NCI-H2196 (cell line): ENCODE results near the gene KIF26B.
"Not testable (repeated sequence)": the region's sequence is repeated elsewhere in the genome, so short reads cannot be mapped to it uniquely, and the experiment has no call there.

Experiments used
- DNase-seq: peaks from one replicate; lab custom pipeline; 2025; ENCODE audit not compliant: unreplicated experiment; lab: John Stamatoyannopoulos, UW

The KIF26B gene

DNA sequence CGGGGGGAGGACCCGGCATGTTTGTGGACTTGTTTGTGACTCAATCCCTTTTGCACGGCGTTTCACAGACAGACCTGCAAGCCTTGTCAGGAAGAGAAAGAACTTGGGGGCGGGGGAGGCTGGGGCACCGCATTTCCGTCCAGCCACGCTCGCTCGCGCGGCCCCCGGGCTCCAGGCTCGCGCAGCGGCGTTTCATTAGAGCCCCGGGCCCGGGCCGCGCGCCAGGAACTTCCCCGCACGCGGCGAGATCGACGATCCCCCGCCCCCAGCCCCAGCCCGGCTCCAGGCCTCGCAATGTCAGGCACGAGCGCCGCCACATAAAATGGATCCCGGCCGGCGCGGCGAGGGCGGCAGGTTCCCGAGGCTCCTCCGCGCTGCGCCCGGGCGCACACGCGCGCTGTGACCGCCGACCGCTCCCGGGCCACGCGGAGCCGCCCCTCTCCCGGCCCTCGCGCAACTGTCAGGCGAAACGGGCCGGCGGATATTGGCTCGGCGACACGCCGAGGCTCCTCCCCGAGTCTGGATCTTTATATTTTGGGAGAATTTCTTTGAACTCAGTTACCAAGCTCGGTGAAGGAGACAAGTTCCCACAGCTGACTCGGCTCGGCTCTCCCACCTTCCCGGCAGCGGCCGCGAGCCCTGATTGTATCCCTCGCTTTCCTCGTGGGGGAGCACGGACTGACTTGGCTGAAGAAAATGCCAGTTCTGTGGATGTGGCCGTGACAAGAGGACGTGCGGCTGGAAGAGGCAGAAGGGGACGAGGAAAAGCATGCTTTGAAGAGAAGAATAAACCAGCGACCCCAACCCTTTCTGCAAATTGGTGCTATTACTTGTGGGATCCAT lies at the start of gene KIF26B:
KIF26B (plus strand) TSS at position 557 of the 843 bp plus-strand sequence. CDS start 440 bp downstream, outside the sequence.
- DNase-seq: no peak

DNA sequence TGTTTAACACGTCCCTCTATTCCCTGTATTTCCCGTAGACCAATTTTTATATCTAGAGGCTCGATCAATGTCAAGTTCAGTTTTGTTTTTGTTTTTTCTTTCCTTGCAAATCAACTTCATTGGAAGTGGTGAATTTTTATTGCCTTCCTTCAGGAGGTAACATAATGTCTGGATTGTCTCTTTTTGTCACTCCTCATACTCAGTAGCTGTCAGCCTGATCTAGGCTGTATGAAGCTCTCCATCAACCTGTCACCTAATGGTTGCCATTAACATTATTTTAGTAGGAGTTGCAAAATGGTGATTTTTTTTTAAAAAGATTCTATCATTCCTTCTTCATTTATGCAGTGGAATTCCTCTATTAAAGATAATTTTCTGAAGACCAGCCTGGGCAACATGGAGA lies 49.7 kb upstream of the KIF26B start:
- DNase-seq: no peak

DNA sequence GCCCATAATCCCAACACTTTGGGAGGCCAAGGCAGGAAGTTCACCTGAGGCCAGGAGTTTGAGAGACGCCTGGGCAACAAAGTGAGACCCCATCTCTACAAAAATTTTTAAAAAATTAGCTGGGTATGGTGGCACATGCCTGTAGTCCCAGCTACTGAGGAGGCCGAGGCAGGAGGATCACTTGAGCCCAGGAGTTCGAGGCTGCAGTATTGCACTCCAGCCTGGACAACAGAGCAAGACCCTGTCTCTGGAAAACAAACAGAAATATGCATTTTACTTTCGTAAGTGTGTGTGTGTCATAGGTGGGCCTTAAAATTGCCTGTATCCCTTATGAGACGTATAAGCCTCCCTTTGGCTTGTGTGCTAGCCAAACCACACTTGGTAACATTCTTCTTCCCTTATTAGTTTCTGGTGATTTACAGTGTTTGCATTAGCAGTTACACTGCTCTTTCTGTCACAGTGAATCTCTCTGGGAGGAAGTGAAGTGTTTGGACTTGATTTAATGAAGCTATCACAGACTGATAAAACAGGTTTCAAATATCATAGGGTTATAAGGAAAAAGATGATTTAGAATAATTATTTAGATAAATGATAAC lies 48.9 kb upstream of the KIF26B start:
- DNase-seq: no peak

DNA sequence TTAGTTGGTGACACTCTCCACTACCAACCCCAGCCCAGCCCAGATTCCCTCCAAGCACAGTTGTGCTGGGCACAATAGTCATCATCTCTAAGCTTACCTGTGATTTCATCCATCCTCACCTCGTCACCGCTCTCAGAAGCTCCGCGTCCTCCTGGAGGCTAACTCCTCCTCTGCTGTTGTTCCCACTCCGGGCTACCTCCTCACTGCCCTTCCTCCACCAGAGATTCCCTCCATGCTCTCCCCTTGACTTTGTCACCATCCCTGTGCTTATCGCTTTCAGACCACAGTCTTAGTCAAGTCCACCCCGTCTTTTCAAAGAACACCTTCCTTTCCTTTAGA lies 47.0 kb upstream of the KIF26B start:
- no peak for DNase-seq

DNA sequence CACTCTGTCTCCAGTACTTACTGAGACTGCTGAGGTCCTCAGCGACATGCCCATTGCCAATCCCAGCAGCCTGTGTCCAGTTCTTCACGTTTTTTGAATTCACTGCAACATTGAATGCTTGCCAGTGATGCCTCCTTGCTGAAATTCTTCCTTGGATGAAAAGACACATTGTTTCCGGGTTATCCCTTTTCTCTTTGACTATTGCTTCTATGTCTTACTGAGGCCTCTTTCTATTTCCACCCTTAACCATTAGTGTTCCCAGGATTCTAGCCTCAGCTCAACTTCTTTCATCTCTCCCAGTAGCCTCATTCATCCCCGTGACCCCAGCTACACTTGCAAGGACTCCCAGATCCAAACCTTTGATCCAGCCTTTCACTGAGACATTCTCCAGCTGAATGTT lies 46.5 kb upstream of the KIF26B start:
- DNase-seq: no peak

DNA sequence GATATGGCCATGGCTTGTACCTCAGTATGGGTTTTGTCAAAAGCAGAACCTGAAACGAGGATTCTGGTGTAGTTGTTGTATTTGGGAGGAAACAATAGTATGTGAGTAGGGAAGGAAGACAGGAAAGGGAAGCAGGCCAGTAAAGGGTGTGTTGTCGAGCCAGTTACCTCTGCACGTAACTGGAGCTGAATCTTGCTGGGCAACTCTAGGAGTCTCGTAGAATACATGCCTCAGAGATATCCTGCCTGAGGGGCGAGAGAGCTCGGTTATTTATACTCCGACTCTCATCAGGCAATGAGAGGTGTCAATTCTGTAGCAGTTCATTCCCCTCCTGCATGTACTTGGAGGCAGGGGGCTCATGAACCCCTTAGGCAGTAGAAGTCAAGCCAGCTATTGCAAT lies 45.9 kb upstream of the KIF26B start:
- DNase-seq: no peak

DNA sequence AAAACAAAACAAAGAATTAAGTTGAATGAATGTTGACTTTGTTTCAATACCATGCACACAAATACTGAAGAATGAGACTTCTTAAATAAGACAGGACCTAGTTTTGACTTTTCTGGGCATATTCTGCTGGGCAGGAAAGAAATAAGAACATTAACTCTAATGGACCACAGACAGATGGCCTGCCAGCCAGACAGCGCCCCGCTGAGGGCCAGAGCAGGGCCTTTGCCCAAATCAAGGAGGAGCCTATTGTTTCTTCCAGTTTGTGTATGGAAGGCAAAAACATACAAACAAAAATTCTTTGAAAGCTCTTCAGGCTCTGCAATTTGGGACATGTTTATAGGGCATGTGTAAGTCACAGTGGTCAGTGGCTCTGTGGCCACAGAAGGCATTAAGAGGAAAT lies 44.4 kb upstream of the KIF26B start:
- DNase-seq: no peak

DNA sequence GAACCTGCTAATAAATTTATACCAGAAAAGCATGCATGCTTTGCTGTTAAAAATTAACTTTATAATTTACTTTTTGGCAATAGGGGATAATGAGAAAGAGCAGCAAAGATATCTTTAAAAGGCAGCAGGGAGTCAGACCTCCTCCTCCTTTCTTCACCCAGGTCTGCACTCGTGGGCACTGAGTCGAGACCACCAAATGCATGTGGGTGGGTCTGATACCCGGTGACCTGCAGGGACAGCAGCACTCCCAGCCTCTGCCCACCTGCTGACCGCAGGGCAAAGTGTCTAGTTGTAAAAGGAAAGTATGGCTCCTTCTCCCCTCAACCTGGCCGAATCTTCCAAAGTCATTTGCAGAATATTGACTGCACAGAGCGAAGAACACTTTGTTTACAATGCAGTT lies 43.7 kb upstream of the KIF26B start:
- no peak for DNase-seq

DNA sequence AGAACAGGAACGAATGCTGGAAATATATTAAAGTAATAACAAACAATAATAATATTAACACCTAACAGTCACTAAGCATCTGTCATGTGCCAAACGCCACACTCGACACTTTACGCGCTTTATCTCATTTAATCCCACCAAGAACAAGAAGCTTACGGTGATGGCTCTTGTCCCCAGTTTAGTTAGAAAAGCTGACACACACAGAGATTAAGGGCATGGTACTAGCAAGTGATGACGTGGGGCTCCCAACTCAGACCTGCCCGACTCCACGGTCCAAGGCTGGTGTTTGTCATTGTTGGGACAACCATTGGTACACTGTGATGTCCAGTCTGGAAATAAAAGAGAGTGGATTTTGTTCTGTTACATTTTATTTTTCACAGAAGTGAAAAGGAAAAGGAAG lies 41.1 kb upstream of the KIF26B start:
- DNase-seq: no peak

DNA sequence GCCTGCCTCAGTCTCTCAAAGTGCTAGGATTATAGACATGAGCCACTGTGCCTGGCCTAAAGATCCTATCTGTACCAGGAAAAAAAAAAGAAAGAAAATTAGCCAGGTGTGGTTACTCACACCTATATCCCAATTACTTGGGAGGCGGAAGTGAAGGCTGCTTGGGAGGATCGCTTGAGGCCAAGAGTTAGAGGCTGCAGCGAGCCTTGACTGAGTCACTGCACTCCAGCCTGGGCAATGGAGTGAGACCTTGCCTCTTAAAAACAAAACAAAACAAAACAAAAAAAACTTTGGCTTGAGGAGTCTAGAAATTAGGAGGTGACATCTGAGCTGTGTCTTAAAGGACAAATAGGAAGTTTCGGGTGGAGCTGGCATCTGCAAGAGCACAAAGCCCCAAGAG lies 38.7 kb upstream of the KIF26B start:
- no peak for DNase-seq

DNA sequence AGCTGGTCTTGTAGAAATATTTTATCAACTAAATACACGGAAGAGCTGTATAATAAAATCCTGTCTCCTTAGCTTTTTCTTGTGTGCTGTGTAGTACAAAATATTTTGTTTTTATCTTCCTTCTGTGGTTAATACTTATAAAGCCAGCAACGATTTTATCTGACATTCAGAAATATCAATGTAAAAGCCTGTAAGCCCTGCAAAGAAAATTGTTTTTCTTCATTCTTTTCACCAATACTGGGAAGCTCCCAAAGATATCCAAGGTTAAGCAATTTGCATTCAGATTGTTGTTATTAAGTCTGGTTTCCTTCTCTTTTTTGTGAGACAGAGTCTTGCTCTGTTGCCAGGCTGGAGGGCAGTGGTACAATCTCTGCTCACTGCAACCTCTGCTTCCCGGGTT lies 38.0 kb upstream of the KIF26B start:
- no peak for DNase-seq

DNA sequence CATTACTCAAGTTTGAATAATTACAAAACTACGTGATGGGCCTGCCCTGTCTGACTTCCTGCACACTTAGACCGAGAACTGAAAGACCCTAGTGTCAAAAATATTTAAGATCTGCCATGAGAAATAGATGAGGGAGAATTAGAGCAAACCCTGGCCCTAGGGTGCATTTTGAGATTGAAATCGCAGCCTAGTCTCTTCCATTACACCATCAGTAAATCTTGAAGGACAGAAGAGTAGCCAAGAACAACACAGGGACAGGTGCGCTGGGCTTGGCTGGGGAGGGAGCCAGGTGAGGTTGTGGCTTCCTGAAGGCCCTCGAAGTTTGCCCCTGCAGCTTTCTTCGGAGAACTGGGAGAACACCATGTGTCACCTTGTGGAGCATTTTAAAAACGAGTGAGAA lies 36.7 kb upstream of the KIF26B start:
- DNase-seq: no peak

DNA sequence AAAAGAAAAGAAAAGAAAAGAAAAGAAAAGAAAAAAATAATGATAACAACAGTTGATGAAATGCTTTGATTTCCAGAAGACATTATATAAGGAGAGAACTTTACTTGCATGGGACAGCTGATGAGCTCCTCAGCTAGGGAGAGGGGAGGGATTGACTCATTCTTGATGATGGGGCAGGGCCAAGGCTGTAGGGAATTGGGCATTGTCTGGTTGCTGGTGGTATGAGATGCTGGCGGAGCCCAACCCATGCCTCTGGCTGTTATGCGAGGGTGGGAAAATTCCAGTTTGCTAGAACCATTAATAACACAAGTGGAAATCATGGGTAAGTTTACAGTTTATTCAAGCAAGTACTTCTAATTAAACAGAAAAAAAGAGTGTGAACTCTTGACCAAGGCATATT lies 36.0 kb upstream of the KIF26B start:
- no peak for DNase-seq

DNA sequence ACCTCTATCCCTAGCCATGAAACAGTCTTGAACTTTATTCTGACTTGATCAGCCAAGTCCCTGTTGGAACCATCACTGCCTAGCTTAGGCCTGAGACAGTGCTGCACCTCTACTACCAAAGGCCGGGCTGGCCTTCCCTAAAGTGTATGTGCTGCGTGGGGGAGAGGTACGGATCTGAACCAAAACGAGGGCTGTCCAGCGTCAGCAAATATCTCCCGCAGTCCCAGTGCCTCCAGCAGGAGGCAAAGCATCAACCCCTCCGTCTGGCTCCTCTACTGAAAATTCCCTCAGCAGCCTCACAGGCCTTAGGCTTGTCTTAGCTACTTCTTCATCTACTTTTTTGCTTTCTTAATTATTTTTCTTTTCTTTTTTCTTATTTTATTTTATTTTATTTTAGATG lies 33.3 kb upstream of the KIF26B start:
- no peak for DNase-seq

DNA sequence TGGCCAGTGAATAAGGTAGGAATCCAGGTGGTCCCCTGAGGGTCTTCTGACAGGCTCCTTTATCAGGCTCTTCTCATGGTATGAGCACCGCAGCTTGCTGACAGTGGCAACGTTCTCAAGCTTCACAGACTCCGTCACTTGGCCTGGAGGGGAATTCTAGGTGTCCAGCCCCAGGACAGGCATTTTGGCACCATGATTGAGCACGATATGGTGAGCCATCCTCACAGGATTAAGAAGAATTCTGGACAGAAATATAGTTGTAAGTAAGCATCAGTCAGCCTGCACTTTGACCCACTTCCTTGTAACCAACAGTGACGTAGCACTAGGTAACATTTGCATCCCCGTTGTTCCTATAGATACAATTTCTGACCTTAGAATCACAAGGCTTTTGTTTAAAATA lies 30.5 kb upstream of the KIF26B start:
- no peak for DNase-seq

DNA sequence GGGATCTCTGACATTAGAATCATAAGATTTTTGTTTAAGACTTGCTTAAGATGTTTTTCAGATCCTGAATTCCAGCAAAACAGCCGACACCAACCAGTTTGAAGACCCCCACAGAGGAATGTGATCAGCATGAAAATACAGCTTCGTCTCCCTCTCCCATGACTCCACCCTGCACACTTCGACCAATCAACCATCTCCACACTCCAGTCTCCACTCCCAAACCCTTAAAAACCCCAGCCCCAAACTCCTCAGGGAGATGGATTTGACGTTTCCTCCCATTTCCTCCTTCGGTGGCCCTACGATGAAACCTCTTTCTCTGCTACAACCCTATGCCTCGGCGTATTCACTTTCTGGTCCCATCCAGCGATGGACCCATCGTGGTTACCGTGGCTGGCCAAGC lies 30.1 kb upstream of the KIF26B start:
- DNase-seq: no peak

DNA sequence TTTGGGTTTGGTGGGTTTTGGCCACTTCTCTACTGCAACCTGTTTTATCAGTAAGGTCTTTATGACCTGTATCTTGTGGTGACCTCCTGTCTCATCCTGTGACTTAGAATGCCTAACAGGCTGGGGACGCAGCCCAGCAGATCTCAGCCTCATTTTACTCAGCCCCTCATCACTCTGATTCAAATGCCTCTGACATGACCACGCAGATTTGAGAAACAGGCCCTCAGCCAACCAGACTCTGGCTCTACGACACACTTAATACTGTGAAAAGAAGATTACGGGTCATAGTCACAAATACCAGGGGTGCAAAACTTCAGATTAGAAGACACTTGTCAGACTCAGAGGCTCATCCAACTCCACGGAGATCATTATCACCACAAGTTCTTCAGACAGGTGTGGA lies 28.3 kb upstream of the KIF26B start:
- no peak for DNase-seq

DNA sequence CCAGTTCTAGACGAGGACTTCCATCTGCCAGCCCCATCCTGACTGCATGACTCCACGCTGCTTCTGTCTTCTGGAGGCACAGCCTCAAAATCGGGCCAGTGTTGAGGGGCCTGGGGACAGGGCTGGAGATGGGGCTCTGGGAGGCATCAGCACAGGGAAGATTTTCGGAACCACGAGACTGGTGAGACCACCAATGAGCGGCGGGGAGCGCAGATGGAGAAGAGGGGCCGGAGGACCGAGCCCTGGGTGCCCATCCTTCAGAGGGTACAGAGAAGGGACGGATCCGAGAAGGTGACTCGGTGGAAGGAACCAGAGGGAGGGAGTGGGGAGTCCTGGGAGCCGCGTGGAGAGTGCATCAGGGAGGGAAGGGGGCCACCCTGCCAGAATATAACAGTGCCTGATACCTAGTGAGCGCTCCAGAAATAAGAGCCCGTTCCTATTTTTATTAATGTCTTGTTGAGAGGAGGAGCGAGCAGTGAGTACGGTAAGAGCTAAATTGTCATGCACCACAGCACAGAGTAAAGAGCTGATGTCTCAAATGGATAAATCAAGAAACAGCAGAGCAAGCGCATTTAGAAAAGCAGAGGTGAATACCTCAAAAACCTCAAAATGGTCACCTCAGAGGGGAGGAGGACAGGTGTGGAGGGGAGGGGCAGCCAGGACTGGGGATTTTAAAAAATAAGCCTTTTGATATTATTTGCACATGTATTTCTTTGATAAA lies 26.2 kb upstream of the KIF26B start:
- DNase-seq: no peak

DNA sequence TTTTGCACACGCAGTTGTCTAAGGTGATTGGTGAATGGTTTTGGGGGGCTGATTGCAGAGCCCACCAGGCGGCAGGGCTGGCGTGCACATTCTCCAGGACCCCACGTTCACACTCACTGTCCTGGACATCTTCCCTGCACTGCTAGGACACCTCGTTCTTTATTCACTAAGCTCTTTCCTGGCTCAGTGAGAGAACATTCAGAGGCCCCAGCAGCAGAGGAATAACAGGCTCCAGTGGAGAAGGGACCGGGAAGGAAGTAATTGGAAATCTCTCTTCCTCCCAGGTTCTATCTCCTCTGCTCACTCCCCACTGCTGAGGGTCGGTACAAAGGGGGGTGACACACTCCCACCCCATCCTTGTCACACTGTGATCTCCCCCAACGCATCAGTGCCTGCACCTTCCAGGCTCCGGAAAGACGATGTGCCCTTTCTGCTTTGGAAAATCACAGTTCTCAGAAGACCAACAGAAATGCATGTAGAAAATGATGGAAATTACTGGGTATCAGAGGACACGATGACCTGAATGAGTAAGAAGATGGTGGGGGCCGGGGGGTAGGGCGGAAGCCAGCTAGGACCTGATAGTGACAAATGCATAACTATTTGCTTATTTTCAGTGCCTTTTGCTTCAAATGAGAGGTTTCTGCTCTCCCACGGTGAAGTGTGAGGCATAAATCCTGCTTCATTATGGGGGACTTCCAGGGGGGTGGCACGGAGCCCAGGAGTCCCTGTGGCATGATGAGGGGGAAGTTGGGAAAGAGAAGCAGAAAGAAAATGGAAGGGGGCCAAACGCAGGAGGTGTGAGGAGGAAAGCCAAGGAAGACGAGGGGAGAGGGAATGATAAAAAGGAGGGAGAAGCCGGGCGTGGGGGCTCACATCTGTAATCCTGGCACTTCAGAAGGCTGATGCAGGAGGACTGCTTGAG lies 25.2 kb upstream of the KIF26B start:
- no peak for DNase-seq

DNA sequence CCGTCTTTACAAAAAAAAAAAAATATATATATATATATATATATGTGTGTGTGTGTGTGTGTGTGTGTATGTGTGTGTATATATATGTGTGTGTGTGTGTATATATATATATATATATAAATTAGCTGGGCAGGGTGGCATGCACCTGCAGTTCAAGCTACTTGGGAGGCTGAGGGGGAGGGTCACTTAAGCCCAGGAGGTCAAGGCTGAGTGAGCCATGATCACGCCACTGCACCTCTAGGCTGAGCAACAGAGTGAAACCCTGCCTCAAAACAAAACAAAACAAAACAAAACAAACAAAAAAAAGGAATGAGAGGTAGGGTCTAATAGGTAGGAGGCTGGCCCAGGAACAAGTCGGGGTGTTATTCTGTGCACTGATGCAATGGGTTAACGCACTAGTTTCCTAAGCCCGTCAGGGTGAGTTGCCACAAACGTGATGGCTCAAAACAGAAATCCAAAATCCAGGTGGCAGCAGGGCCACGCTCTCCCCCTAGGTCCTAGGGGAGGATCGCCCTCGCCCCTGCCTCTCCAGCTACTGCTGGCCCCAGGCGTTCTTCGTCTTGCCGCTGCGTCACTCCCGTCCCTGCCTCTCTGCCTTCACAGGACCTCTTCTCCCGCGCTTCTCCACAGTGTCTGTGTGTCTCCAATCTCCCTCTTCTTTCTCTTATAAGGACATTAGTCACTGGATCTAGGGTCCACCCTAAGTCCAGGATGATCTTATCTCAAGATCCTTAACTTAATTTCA lies 24.3 kb upstream of the KIF26B start:
- DNase-seq: not testable (repeated sequence)

DNA sequence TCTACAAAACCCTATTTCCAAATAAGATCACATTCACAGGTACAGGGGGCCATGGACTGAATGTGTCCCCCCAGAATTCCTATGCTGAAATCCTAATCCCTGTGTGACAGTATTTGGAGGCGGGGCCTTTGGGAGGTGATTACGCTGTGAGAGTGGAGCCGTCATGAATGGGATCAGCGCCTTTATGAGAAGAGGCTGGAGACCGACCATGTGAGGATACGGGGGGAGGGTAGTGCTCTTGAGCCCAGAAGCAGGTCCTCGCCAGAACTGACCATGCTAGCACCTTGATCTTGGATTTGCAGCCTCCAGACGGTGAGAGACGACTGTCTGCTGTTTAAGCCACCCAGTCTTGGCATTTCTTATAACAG lies 23.8 kb upstream of the KIF26B start:
- DNase-seq: no peak
